HEK293 (cell line): ENCODE measurements around the gene TMEM79.

Experiments used
- BCL11B ChIP-seq: fragments of 450-650 bp; formaldehyde crosslinking; IDR thresholded peaks from 2 replicates; pipeline ENCODE4 v1.5.1; 2016; ENCODE audit warnings: low read depth, missing biosample characterization, missing genetic modification characterization
- BCL6B ChIP-seq: fragments of 450-650 bp; formaldehyde crosslinking; IDR thresholded peaks from 2 replicates; pipeline ENCODE4 v1.5.1; 2017; ENCODE audit warnings: missing biosample characterization, missing genetic modification characterization
- EGR2 ChIP-seq: fragments of 450-650 bp; formaldehyde crosslinking; IDR thresholded peaks from 2 replicates; pipeline ENCODE4 v1.5.1; 2016; ENCODE audit warnings: low read depth, missing biosample characterization, missing genetic modification characterization
- GLI4 ChIP-seq: fragments of 450-650 bp; formaldehyde crosslinking; IDR thresholded peaks from 2 replicates; pipeline ENCODE4 v1.5.1; 2016; ENCODE audit warnings: missing biosample characterization, missing genetic modification characterization
- KLF7 ChIP-seq: fragments of 450-650 bp; formaldehyde crosslinking; IDR thresholded peaks from 2 replicates; pipeline ENCODE4 v1.5.1; 2016; ENCODE audit warnings: missing biosample characterization, missing genetic modification characterization, borderline replicate concordance
- MYNN ChIP-seq: fragments of 450-650 bp; formaldehyde crosslinking; IDR thresholded peaks from 2 replicates; pipeline ENCODE4 v1.5.1; 2016; ENCODE audit warnings: missing biosample characterization, missing genetic modification characterization, borderline replicate concordance
- OSR2 ChIP-seq: fragments of 450-650 bp; formaldehyde crosslinking; IDR thresholded peaks from 2 replicates; pipeline ENCODE4 v1.5.1; 2016; ENCODE audit warnings: missing biosample characterization, missing genetic modification characterization
- TCF7L2 ChIP-seq: IDR thresholded peaks from 2 replicates; pipeline ENCODE4 v1.6.1; 2011; ENCODE audit warnings: low read depth, mild to moderate bottlenecking, inconsistent platforms, low read length, moderate library complexity, borderline replicate concordance
- ZBTB1 ChIP-seq: fragments of 450-650 bp; formaldehyde crosslinking; IDR thresholded peaks from 2 replicates; pipeline ENCODE4 v1.5.1; 2016; ENCODE audit warnings: missing biosample characterization, missing genetic modification characterization
- ZBTB20 ChIP-seq: fragments of 450-650 bp; formaldehyde crosslinking; IDR thresholded peaks from 2 replicates; pipeline ENCODE4 v1.5.1; 2016; ENCODE audit warnings: missing biosample characterization, missing genetic modification characterization
- ZBTB44 ChIP-seq: fragments of 450-650 bp; IDR thresholded peaks from 2 replicates; pipeline ENCODE4 v1.5.1; 2018; ENCODE audit warnings: missing biosample characterization, mild to moderate bottlenecking, missing genetic modification characterization
- ZBTB49 ChIP-seq: fragments of 450-650 bp; formaldehyde crosslinking; IDR thresholded peaks from 2 replicates; pipeline ENCODE4 v1.5.1; 2016; ENCODE audit warnings: missing biosample characterization, missing genetic modification characterization, low read depth
- ZBTB7A ChIP-seq: fragments of 450-650 bp; formaldehyde crosslinking; IDR thresholded peaks from 2 replicates; pipeline ENCODE4 v1.5.1; 2016; ENCODE audit warnings: low read depth, missing biosample characterization, missing genetic modification characterization
- ZFP37 ChIP-seq: fragments of 450-650 bp; formaldehyde crosslinking; IDR thresholded peaks from 2 replicates; pipeline ENCODE4 v1.5.1; 2016; ENCODE audit warnings: missing biosample characterization, missing genetic modification characterization
- ZNF112 ChIP-seq: fragments of 450-650 bp; formaldehyde crosslinking; IDR thresholded peaks from 2 replicates; pipeline ENCODE4 v1.5.0; 2017; ENCODE audit warnings: missing biosample characterization, missing genetic modification characterization
- ZNF133 ChIP-seq: fragments of 450-650 bp; formaldehyde crosslinking; IDR thresholded peaks from 2 replicates; pipeline ENCODE4 v1.5.1; 2016; ENCODE audit warnings: missing biosample characterization, missing genetic modification characterization
- ZNF155 ChIP-seq: fragments of 450-650 bp; formaldehyde crosslinking; IDR thresholded peaks from 2 replicates; pipeline ENCODE4 v1.5.1; 2016; ENCODE audit warnings: missing biosample characterization, missing genetic modification characterization
- ZNF280D ChIP-seq: fragments of 450-650 bp; formaldehyde crosslinking; IDR thresholded peaks from 2 replicates; pipeline ENCODE4 v1.5.1; 2016; ENCODE audit warnings: missing biosample characterization, missing genetic modification characterization
- ZNF341 ChIP-seq: fragments of 450-650 bp; formaldehyde crosslinking; IDR thresholded peaks from 2 replicates; pipeline ENCODE4; 2016; ENCODE audit warnings: low read depth, missing biosample characterization, missing genetic modification characterization
- ZNF404 ChIP-seq: fragments of 450-650 bp; formaldehyde crosslinking; IDR thresholded peaks from 2 replicates; pipeline ENCODE4 v1.5.1; 2017; ENCODE audit warnings: missing biosample characterization, missing genetic modification characterization
- ZNF416 ChIP-seq: fragments of 450-650 bp; formaldehyde crosslinking; IDR thresholded peaks from 2 replicates; pipeline ENCODE4 v1.5.1; 2016; ENCODE audit warnings: missing biosample characterization, missing genetic modification characterization
- ZNF423 ChIP-seq: fragments of 450-650 bp; formaldehyde crosslinking; IDR thresholded peaks from 2 replicates; pipeline ENCODE4 v1.5.1; 2016; ENCODE audit warnings: missing biosample characterization, missing genetic modification characterization
- ZNF513 ChIP-seq: fragments of 450-650 bp; IDR thresholded peaks from 2 replicates; pipeline ENCODE4 v1.5.1; 2018; ENCODE audit warnings: missing biosample characterization, missing genetic modification characterization
- ZNF529 ChIP-seq: fragments of 450-650 bp; formaldehyde crosslinking; IDR thresholded peaks from 2 replicates; pipeline ENCODE4 v1.5.1; 2017; ENCODE audit warnings: missing genetic modification characterization, missing biosample characterization; ENCODE audit not compliant: insufficient replicate concordance
- ZNF530 ChIP-seq: fragments of 450-650 bp; formaldehyde crosslinking; IDR thresholded peaks from 2 replicates; pipeline ENCODE4 v1.5.1; 2016; ENCODE audit warnings: low read depth, missing biosample characterization, missing genetic modification characterization
- ZNF610 ChIP-seq: fragments of 450-650 bp; formaldehyde crosslinking; IDR thresholded peaks from 2 replicates; pipeline ENCODE4 v1.5.1; 2016; ENCODE audit warnings: missing biosample characterization, missing genetic modification characterization, borderline replicate concordance
- ZNF658 ChIP-seq: fragments of 450-650 bp; formaldehyde crosslinking; IDR thresholded peaks from 2 replicates; pipeline ENCODE4; 2016; ENCODE audit warnings: missing biosample characterization, missing genetic modification characterization
- ZNF664 ChIP-seq: fragments of 450-650 bp; formaldehyde crosslinking; IDR thresholded peaks from 2 replicates; pipeline ENCODE4 v1.5.1; 2016; ENCODE audit warnings: missing biosample characterization, missing genetic modification characterization
- ZNF692 ChIP-seq: fragments of 450-650 bp; formaldehyde crosslinking; IDR thresholded peaks from 2 replicates; pipeline ENCODE4 v1.5.1; 2016; ENCODE audit warnings: missing biosample characterization, missing genetic modification characterization
- ZNF747 ChIP-seq: fragments of 450-650 bp; formaldehyde crosslinking; IDR thresholded peaks from 2 replicates; pipeline ENCODE4 v1.5.1; 2016; ENCODE audit warnings: missing biosample characterization, missing genetic modification characterization
- ZNF768 ChIP-seq: fragments of 450-650 bp; formaldehyde crosslinking; IDR thresholded peaks from 2 replicates; pipeline ENCODE4 v1.5.1; 2018; ENCODE audit warnings: missing biosample characterization, mild to moderate bottlenecking, missing genetic modification characterization
- ZNF785 ChIP-seq: fragments of 450-650 bp; formaldehyde crosslinking; IDR thresholded peaks from 2 replicates; pipeline ENCODE4 v1.5.1; 2016; ENCODE audit warnings: missing biosample characterization, missing genetic modification characterization

Gene TMEM79

GRCh38 chr1:156337888-156338179 is 53.7 kb downstream of the TMEM79 start (continued):
- TF ChIP-seq ZNF610 (tag by site-specific recombination) (no peak), GLI4 (tag by site-specific recombination) (no peak), MYNN (no peak), ZNF513 (tag by site-specific recombination) (no peak), ZBTB1 (tag by site-specific recombination) (no peak), ZNF785 (tag by site-specific recombination) (no peak), ZBTB20 (tag by site-specific recombination) (no peak), ZBTB7A (tag by site-specific recombination) (0 out of 2 replicates have a peak, but pooled peaks have one; percentile 41), ZNF768 (tag by site-specific recombination) (no peak), ZNF155 (tag by site-specific recombination) (no peak), ZNF529 (tag by site-specific recombination) (no peak), EGR2 (tag by site-specific recombination) (peak; percentile 63; the same call in 1 of the 2 replicates), OSR2 (tag by site-specific recombination) (no peak), ZBTB49 (tag by site-specific recombination) (no peak), ZNF133 (tag by site-specific recombination) (no peak), ZNF658 (tag by site-specific recombination) (no peak), ZNF112 (no peak), ZNF280D (no peak), TCF7L2 (no peak), ZNF404 (tag by site-specific recombination) (no peak), ZNF341 (tag by site-specific recombination) (no peak), ZNF530 (tag by site-specific recombination) (no peak), ZNF423 (tag by site-specific recombination) (no peak), ZNF664 (tag by site-specific recombination) (no peak), ZNF692 (tag by site-specific recombination) (no peak; the same call in 1 of the 2 replicates), ZBTB44 (tag by site-specific recombination) (no peak), BCL11B (tag by site-specific recombination) (no peak), ZFP37 (tag by site-specific recombination) (no peak; the same call in 1 of the 2 replicates), ZNF416 (no peak), BCL6B (tag by site-specific recombination) (no peak), KLF7 (tag by site-specific recombination) (peak; percentile 62; the same call in 1 of the 2 replicates), ZNF747 (tag by site-specific recombination) (no peak)
